ENCODE measurements around the gene CPA2.

CPA2 gene

GRCh38 chr7:130268463-130269317, 2.0 kb downstream of the CPA2 start:
- H3K4me3 Mint-ChIP-seq: no peak overlapping the region
- H3K36me3 Mint-ChIP-seq (ENCODE audit: low read depth): no peaks in the 10 kb centered on the region
- H3K27ac Mint-ChIP-seq: peak overlapping the region in 1 of 3 experiments; percentile 61
- H3K4me1 Mint-ChIP-seq: peaks cover 60% of the 10 kb centered on the region
- no peaks in the 10 kb centered on the region for H3K9me3 Mint-ChIP-seq
- TF ChIP-seq, protein P1, sequence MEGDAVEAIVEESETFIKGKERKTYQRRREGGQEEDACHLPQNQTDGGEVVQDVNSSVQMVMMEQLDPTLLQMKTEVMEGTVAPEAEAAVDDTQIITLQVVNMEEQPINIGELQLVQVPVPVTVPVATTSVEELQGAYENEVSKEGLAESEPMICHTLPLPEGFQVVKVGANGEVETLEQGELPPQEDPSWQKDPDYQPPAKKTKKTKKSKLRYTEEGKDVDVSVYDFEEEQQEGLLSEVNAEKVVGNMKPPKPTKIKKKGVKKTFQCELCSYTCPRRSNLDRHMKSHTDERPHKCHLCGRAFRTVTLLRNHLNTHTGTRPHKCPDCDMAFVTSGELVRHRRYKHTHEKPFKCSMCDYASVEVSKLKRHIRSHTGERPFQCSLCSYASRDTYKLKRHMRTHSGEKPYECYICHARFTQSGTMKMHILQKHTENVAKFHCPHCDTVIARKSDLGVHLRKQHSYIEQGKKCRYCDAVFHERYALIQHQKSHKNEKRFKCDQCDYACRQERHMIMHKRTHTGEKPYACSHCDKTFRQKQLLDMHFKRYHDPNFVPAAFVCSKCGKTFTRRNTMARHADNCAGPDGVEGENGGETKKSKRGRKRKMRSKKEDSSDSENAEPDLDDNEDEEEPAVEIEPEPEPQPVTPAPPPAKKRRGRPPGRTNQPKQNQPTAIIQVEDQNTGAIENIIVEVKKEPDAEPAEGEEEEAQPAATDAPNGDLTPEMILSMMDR (IDR thresholded peaks at IDR 0.05; ENCODE audit: unreplicated experiment in 3 of 3): no peak
- H3K27me3 Mint-ChIP-seq (ENCODE audit: low read depth): no peaks in the 10 kb centered on the region

DNA sequence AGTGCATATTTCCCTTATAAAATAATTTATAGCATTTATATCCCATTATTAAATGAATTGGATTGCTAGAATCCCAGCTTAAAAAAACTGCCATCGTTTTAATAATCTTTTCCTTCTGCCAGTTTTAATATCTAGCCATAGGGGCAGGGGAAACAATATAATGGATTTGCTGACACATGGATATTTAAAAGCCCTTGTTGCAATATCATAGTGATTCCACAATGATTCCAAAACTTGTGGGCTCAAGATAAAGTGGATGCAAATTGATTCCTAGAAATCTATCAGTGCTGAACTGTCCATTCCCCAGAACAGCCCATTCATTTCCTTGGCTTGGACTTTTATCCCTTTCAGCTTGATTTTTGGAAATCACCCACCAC, 2.6 kb downstream of the CPA2 start:
- Mint-ChIP-seq H3K27me3 (ENCODE audit: low read depth) (no peaks in the 10 kb centered on the region), H3K4me3 (no peak overlapping the region), H3K9me3 (no peaks in the 10 kb centered on the region), H3K36me3 (ENCODE audit: low read depth) (no peaks in the 10 kb centered on the region), H3K27ac (peak overlapping the region in 2 of 3 experiments; percentile 48 to 57), H3K4me1 (peaks cover 60% of the 10 kb centered on the region)
- TF ChIP-seq, protein P1 (IDR thresholded peaks at IDR 0.05; ENCODE audit: unreplicated experiment in 3 of 3): no peak

GRCh38 chr7:130270947-130271800, 4.5 kb downstream of the CPA2 start:
- H3K4me3 Mint-ChIP-seq: peak overlapping the region in 1 of 3 experiments; percentile 59
- TF ChIP-seq, protein P1 (IDR thresholded peaks at IDR 0.05; ENCODE audit: unreplicated experiment in 3 of 3): no peak
- H3K4me1 Mint-ChIP-seq: peaks cover 70% of the 10 kb centered on the region
- H3K27me3 Mint-ChIP-seq (ENCODE audit: low read depth): no peaks in the 10 kb centered on the region
- no peaks in the 10 kb centered on the region for H3K9me3 Mint-ChIP-seq
- no peaks in the 10 kb centered on the region for H3K36me3 Mint-ChIP-seq (ENCODE audit: low read depth)
- H3K27ac Mint-ChIP-seq: peak overlapping the region; percentile 99 to 100 (median 100)

DNA sequence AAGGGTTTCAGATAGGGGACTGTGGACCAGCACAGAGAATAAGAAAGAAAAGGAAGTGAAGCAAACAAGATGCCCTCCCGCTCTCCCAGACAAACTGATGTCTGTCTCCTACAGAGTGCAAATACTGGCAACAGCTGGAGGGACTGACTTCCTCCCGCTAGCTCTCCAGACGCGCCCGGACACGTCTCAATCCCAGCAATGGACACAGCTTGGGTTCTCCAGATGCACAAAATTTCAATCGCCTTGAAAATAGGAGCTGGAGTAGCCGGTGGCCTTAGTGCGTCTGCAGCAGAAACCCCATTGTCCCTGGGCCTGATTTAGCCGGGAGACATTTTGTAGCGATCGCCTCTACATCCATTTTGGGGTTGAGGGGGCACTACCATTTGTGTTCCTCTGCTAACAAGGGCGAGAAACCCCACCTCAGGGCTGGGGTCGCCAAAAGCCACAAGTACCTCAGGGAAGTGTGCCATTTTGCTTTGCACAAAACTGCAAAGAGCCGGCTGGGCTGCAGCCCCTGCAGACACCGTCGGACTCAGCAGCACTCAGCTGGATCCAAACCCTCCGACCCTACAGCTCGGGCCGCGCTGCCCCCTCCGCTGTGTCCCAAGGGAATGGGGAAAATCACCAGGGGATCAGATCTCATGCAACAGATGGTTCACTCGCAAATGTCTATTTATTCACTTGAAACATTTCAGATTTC, 5.9 kb downstream of the CPA2 start:
- Mint-ChIP-seq H3K4me3 (peak overlapping the region; percentile 68 to 83 (median 75)), H3K27ac (peak overlapping the region; percentile 99 to 100 (median 100)), H3K9me3 (no peaks in the 10 kb centered on the region), H3K4me1 (peaks cover 72% of the 10 kb centered on the region), H3K36me3 (ENCODE audit: low read depth) (no peaks in the 10 kb centered on the region), H3K27me3 (ENCODE audit: low read depth) (no peaks in the 10 kb centered on the region)
- TF ChIP-seq, protein P1 (IDR thresholded peaks at IDR 0.05; ENCODE audit: unreplicated experiment in 3 of 3): no peak

DNA sequence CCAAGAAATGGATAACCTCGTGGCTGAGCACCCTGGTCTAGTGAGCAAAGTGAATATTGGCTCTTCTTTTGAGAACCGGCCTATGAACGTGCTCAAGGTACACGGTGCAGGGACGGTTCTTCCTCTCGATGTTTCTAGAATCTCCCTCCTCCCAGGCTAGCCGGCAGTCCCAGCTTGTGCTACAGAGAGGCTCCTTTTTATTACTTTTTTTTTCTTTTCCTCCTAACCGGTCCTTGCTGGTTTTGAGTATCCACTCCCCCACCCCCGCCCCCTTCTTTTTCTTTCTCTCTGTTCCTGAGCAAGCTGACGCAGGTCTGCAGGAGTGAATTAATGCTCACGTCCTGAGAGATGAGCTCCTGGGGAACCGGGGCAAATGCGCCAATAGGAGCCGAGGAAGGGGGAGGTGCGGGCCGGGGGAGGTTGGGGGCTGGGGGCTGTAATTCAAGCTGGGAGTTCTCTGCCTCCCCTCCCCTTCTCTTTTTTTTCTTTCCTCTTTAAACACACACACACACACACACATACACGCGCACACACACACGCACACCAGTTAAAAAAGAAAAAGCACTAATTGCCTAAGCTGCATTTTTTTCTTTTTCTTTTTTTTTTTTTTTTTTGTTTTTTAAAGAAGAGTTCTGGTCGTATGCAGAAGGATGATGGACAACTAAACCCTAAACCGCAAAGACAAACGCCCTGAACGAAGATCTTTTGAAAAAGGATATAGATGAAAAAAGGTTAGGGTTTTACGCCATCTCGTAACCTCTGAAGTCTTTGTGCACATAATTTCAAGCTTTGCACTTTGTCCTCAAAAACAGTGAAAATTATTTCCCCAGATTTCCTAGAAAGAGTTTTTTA, 6.6 kb downstream of the CPA2 start:
- no peaks in the 10 kb centered on the region for H3K9me3 Mint-ChIP-seq
- no peaks in the 10 kb centered on the region for H3K36me3 Mint-ChIP-seq (ENCODE audit: low read depth)
- H3K4me3 Mint-ChIP-seq: peak overlapping the region; percentile 68 to 83 (median 75)
- peak overlapping the region; percentile 99 to 100 (median 100) for H3K27ac Mint-ChIP-seq
- TF ChIP-seq, protein P1 (IDR thresholded peaks at IDR 0.05; ENCODE audit: unreplicated experiment in 3 of 3): no peak
- H3K4me1 Mint-ChIP-seq: peaks cover 76% of the 10 kb centered on the region
- H3K27me3 Mint-ChIP-seq (ENCODE audit: low read depth): no peaks in the 10 kb centered on the region

All from nephron (organoid).